A172 (cell line): ENCODE data around the gene ANXA4. TPM values are rescaled to one million over a fixed set of nuclear protein-coding genes. Genes with fewer than 3 reads are reported as not detected.
"Not testable (repeated sequence)": the region's sequence is repeated elsewhere in the genome, so short reads cannot be mapped to it uniquely, and the experiment has no call there.

ENCODE experiments used
- DNase-seq: peaks from one replicate; pipeline ENCODE4 v3.0.0-alpha.2; 2015; ENCODE audit warnings: low spot score
- total RNA-seq: library from RNA; depleted of rRNA; stranded (reverse); fragments of >200 nt; shearing (Covaris generic); gene quantifications from 2 replicates; pipeline ENCODE4 v1.2.3, GENCODE V29; 2014

The ANXA4 gene
- total RNA-seq, 1 experiment from 2014 or later, result 85.1 TPM

DNA sequence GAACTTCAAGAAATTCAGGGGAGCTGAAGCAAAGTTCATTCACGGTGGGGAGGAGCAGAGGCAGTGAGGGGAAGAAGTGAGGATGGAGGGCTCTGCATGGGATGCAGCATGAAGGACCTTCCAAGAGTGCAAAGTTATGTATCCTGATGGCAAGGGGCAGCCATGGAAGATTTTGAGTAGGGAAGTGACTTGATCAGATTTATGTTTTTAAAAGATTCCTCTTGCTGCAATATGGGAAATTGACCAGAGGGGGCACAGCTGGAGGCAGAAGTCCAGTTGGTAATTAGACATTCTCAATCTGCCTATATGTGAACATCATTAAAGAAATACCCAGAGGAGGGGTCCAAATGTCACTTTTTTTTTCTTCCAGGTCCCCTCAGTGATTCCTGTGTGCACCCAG is 21.5 kb upstream of the ANXA4 start:
- no peak for DNase-seq

DNA sequence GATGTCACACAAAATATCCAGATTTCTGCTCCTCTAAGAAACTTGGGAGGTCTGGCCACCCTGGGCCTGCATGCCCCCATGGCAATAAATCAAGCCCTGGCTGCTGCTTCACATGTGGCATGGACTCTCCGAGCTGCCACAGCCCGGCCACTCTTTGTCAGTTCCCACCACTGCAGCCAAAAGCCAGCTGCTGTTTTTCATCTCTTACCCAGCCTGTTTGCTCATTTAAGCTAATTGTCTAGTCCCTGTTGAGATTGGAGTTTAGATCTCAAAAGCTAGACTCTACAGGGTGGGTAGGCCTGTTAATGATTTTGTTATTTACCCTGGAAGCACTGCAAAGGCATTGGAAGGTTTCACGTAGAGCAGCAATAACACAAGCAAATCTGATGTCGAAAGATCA is 20.9 kb upstream of the ANXA4 start:
- DNase-seq, result no peak

DNA sequence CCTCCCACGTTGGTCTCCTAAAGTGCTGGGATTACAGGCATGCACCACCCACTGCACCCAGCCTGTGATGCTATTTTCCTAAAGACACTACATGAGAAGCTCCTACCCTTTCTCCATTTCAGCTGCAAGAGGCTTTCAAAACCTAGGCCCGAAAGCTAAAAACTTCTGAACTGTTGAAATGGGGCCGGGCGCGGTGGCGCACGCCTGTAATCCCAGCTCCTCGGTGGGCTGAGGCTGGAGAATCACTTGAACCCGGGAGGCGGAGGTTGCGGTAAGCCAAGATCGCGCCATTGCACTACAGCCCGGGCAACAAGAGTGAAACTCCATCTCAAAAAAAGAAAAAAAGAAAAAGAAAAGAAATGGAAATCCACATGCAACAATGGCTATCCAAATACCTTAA is 18.1 kb upstream of the ANXA4 start:
- no peak for DNase-seq

GRCh38 chr2:69724540-69725159 is 17.3 kb upstream of the ANXA4 start:
- DNase-seq, result peak; percentile 79

DNA sequence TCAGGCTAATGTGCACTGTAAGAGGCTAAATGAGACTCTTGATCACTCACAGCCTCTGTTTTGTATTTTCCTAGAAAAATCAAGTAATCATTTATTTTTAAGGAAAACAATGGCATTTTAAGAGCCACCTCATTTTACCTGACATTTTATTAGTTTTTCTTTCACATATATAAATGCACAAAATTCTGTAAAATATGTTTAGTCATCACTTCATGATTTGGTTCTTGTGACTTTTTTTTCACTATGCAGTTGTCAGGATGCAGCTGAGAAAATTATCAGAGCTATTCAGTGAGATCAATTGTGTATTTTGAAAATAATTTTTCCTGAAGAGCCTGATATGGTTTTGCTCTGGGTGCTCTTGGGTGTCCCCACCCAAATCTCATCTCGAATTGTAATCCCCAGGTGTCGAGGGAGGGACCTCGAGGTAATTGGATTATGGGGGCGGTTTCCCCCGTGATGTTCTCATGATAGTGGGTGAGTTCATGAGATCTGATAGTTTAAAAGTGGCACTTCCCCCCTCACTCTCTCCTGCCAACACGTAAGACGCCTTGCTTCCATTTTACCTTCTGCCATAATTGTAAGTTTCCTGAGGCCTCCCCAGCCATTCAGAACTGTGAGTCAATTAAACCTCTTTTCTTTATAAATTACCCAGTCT is 16.1 kb upstream of the ANXA4 start:
- DNase-seq, result no peak

DNA sequence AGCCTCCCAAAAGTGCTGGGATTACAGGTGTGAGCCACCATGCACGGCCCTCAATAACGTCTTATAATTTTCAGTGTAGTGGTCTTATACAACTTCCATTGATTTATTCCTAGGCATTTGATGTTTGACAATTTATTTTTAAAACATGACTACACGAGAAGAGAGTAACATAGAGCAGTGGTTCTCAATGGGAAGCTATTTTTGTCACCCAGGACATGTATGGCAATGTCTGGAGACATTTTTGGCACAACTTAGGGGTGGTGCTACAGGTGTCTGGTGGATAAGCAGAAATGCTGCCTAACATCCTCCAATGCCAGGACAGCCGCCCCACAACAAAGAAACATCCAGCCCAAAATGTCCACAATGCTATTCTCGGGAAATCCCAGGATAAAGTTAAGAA is 12.7 kb upstream of the ANXA4 start:
- no peak for DNase-seq

DNA sequence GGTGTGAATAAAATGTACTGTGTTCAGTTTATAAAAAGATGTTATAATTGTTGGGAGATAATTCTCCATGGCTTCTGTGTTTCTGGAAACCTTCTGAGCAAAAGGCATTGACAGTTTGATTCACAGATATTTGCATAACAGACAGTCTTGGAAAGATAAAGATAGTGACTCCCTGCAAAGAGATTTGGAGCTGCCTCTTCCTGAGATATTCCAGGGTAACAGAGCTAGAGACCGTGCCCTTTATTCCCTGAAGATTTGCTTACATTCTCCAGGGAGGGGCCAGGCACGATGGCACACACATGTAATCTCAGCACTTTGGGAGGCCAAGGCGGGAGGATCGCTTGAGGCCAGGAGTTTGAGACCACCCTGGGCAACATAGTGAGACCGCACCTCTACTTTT is 12.2 kb upstream of the ANXA4 start:
- no peak for DNase-seq

GRCh38 chr2:69731147-69731970 is 10.6 kb upstream of the ANXA4 start:
- no peak for DNase-seq

- no peak for DNase-seq
Measured at GRCh38 chr2:69733342-69734034, 8.4 kb upstream of the ANXA4 start.

DNA sequence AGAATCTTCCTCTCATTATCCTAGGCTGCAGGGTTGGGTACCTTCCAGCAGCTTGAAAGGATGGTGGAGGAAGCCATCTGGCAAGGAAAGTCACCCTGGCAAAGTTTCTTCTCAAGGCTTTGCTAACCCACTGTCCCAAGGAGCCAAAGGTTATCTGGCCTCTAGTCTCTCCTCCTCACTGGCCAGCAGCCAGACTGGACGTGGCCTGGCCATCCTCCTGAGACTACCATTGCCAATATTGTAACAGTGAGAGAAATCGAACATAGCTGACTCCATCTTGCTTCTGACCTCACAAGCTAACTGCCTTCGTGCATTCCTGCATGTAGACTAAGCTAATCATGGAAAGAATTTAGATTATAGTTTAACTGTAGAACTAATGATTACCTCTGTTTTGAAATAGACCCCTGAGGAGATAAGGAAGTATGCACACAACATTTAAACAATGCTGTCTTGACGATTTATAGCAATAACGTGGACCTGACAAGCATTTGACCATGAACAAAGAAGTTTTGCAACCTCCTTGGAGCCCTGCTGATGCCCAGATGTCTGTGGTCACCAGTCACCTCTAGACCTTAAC is 7.8 kb upstream of the ANXA4 start:
- peak; percentile 67 for DNase-seq

- peak; percentile 48 for DNase-seq
Measured at GRCh38 chr2:69734854-69735544, 6.9 kb upstream of the ANXA4 start.

GRCh38 chr2:69735686-69736085 is 6.2 kb upstream of the ANXA4 start:
- DNase-seq, result no peak

GRCh38 chr2:69738149-69738548 is 3.8 kb upstream of the ANXA4 start:
- not testable (repeated sequence) for DNase-seq

- DNase-seq, result peak; percentile 31
Measured at GRCh38 chr2:69740502-69740951, 1.4 kb upstream of the ANXA4 start.

DNA sequence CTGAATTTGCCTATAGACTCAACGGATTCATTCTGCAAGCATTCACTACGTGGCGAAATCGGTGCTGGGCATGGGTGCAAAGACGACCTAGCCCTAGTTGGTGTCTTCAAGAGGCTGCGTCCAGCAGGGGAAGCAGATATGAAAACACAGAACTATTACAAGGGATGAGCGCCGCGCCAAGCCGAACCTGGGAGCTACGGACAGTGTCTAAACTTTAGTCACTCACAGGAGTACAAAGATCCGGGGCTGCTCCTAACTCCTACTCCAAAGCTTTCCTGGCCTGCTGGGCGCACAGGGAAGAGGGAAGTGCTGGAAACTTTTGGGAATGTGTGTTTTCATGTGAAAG is 732 bp upstream of the ANXA4 start:
- DNase-seq, result peak; percentile 71

- DNase-seq, result peak; percentile 22
Measured at GRCh38 chr2:69742322-69742952, 503 bp downstream of the ANXA4 start.

DNA sequence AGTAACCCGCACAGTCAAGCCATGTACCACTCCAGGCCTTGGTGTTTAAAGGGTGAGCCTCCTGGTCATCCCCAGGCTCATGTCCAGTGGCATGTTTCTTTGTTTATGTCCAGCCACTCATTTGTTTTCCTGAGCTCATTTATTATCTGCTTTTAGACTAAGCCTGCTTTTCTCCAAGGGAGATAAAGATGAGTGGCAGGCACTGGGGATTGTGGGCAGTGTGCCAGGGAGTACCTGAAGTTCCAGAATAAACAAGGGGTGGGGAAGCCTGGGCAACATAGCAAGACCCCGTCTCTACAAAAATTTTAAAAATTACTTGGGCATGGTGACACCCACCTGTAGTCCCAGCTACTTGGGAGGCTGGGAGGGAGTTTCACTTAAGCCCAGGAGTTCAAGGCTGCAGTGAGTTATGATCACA is 1.9 kb downstream of the ANXA4 start:
- no peak for DNase-seq

DNA sequence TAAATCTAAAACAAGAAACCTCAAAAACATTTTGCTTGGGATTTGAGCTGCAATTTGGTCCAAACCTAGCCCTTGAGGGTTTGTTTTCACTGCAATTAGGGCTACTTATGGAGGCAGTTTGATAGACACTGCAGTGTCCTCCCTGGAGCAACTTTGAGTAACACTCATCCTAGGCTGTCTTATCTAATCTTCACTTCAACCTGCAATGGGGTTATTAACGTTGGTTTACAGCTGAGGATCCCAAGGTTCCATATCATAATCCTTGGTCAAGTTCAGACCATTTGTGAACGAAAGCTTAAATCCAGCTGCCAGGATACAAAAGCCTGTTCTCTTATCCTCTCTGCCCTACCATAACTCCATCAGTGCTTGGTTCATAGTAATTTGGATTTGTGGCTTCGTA is 2.5 kb downstream of the ANXA4 start:
- DNase-seq, result no peak

GRCh38 chr2:69745035-69745434 is 3.1 kb downstream of the ANXA4 start:
- DNase-seq, result no peak

DNA sequence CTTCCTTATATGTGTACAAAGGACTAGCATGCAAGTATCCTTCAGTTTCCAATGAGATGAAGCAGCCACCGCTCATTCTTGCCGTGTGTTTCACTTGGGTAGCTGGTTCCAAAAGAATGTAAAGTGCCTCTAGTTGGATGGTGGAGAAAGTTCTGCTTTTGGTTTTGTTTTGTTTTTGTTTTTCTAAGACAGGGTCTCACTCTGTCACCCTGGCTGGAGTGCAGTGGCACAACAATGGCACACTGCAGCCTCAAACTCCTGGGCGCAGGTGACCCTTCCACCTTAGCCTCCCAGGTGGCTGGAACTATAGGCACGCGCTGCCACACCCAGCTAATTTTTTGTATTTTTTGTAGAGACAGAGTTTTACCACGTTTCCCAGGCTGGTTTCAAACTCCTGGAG is 8.3 kb downstream of the ANXA4 start:
- DNase-seq, result no peak
